NB4 (cell line): ENCODE results near the gene CFD.
A peak's percentile ranks its signal among the peaks of the same experiment; 100 is the strongest.
"Not testable (repeated sequence)": the region's sequence is repeated elsewhere in the genome, so short reads cannot be mapped to it uniquely, and the experiment has no call there.

ENCODE experiments used
- DNase-seq: peaks from one replicate; pipeline ENCODE4 v3.0.0; 2010; ENCODE audit warnings: low read depth
- H3K4me3 ChIP-seq: one replicate; pipeline ENCODE4 v1.5.1; 2011; ENCODE audit warnings: mild to moderate bottlenecking, low read depth, low read length, moderate library complexity
- MYC ChIP-seq: IDR thresholded peaks from 2 replicates; pipeline ENCODE4 v1.6.1; 2011; ENCODE audit warnings: low read depth, low read length
- POLR2A ChIP-seq: IDR thresholded peaks from 2 replicates; pipeline ENCODE4 v1.6.1; 2011; ENCODE audit warnings: mild to moderate bottlenecking; ENCODE audit not compliant: insufficient read length; ENCODE audit errors: extremely low read depth
- TF ChIP-seq, protein P1 (sequence below): IDR thresholded peaks from 2 replicates; pipeline ENCODE4 v1.6.1; 2011; ENCODE audit warnings: low read depth, low read length
- TF ChIP-seq, protein P2 (sequence below): IDR thresholded peaks from one replicate; pipeline ENCODE4 v1.5.1; 2012; ENCODE audit warnings: low read depth, low read length

CFD gene

DNA sequence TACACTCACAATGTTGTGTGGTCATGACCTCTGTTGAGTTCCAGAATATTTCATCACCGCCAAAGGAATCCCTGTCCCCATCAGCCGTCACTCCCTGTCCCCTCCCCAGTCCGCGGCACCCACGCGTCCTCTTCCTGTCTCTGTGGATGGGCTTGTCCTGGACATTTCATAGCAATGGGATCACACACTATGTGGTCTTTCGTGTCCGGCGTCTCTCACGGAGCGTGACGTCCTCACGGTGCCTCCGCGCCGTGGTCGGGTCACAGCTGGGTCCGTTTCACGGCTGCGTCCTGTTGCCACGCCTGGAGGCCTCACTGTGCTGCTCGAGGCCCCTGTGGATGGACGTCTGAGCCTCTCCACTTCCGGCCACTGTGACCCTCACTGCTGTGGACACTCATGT is 25.2 kb upstream of the CFD start:
- TF ChIP-seq POLR2A (no peak), MYC (no peak)
- TF ChIP-seq, protein P1, sequence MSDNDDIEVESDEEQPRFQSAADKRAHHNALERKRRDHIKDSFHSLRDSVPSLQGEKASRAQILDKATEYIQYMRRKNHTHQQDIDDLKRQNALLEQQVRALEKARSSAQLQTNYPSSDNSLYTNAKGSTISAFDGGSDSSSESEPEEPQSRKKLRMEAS: no peak
- TF ChIP-seq, protein P2, sequence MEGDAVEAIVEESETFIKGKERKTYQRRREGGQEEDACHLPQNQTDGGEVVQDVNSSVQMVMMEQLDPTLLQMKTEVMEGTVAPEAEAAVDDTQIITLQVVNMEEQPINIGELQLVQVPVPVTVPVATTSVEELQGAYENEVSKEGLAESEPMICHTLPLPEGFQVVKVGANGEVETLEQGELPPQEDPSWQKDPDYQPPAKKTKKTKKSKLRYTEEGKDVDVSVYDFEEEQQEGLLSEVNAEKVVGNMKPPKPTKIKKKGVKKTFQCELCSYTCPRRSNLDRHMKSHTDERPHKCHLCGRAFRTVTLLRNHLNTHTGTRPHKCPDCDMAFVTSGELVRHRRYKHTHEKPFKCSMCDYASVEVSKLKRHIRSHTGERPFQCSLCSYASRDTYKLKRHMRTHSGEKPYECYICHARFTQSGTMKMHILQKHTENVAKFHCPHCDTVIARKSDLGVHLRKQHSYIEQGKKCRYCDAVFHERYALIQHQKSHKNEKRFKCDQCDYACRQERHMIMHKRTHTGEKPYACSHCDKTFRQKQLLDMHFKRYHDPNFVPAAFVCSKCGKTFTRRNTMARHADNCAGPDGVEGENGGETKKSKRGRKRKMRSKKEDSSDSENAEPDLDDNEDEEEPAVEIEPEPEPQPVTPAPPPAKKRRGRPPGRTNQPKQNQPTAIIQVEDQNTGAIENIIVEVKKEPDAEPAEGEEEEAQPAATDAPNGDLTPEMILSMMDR: no peak
- H3K4me3 ChIP-seq: no peak overlapping the region
- no peak for DNase-seq

DNA sequence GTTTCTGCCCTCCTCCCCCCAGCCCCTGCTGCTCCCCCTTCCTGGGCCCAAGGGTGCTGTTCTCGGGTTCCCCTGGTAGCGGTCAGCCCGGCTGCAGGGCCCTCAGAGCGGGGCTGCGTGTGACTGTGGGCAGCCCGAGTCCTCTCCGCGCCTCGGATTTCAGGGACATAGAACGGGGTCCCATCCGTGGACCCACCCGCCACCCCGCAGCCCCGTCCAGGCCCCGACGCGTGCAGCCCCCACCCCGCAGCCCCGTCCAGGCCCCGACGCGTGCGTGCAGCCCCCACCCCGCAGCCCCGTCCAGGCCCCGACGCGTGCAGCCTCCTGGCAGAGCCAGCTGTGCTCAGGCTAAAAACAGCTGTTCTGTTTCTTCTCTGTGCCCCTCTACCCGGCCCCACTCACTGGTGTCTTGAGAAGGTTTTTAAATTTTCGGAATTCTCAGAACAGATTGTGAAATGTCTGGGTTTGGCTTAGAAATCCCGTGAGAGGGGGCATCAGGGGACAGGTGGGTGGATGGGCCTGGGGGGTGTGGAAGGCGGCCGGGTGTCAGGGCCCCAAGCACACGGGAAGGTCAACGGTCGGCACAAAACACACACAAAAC is 24.2 kb upstream of the CFD start:
- H3K4me3 ChIP-seq: no peak overlapping the region
- TF ChIP-seq, protein P1: no peak
- TF ChIP-seq, protein P2: no peak
- TF ChIP-seq MYC (no peak), POLR2A (no peak)
- no peak for DNase-seq

DNA sequence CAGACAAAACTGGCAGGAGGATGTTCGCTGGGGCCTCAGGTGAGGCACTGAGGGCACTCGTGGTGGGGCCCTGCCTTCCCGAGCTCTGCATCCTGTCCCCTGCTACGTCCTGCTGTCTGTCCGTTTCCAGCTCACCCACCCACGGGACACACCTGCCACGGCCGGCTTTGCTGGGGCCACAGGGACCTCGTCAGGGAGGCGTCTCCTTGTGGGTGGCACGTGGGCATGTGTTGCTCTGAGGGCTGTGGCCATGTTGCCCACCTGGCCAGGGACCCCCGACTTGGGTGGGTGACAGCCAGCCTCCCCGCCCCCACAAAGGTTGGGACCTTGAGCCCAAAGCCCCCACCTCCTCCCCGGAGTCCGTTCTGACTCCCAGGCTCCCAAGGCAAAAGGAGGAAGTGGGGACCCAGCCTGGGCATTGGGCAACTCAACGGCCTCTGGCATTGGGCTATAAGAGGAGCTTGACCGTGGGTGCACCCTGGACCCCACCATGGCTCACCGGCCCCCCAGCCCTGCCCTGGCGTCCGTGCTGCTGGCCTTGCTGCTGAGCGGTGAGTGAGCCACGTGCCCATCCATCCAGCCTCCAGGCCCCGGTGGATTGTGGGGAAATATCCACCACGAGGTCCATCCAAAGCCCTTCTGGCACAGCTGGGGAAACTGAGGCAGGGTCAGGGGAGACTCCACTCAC is 18.8 kb upstream of the CFD start, which contains the start of gene PRTN3:
TSS of gene PRTN3 (plus strand) at position 481 of the 688 bp plus-strand sequence. CDS start at position 491, 10 bp downstream.
- DNase-seq: peak; percentile 85
- TF ChIP-seq, protein P1: peak; percentile 65
- TF ChIP-seq, protein P2: no peak
- TF ChIP-seq MYC: peak; percentile 51; the same call in 1 of the 2 replicates
- H3K4me3 ChIP-seq: peak within 1 kb of the TSS; percentile 80

DNA sequence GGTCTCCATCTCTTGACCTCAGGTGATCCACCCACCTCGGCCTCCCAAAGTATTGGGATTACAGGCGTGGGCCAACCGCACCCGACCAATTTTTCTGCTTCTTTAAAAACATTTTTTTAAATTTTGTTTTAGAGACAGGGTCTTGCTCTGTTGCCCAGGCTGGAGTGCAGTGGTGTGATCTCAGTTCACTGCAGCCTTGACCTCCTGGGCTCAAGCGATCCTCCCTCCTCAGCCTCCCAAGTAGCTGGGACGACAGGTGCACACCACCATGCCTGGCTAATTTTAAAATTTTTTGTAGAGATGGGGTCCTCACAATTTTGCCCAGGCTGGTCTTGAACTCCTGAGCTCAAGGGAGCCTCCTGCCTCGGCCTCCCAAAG is 16.7 kb upstream of the CFD start:
- not testable (repeated sequence) for DNase-seq
- peak overlapping the region; percentile 80 for H3K4me3 ChIP-seq

DNA sequence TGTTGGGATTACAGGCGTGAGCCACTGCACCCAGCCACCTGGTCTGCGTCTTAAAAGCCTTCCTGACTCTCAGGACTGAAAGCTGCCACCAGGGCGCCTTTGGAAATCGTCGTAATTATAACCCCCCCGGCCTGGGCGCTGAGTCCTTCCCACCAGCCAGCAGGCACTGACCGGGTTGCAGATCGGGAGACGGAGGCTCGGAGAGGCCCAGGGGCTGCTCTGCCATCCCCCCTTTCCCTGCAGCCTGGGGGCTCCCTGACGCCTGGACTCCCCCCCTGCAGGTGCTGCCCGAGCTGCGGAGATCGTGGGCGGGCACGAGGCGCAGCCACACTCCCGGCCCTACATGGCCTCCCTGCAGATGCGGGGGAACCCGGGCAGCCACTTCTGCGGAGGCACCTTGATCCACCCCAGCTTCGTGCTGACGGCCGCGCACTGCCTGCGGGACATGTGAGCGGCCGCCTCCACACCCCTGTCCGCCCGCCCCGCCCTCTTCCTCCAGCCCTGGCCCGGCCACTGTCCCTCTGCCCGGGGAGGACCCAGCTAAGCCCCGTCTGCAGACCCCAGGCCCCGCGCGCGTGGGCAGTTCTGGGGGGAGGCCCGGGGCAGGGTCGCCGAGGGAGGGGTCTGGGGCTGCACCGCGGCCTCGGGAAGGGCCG is 16.2 kb upstream of the CFD start:
- H3K4me3 ChIP-seq: peak overlapping the region; percentile 80
- peak; percentile 66 for DNase-seq
- TF ChIP-seq, protein P1: no peak
- TF ChIP-seq, protein P2: no peak
- no peak for TF ChIP-seq MYC

DNA sequence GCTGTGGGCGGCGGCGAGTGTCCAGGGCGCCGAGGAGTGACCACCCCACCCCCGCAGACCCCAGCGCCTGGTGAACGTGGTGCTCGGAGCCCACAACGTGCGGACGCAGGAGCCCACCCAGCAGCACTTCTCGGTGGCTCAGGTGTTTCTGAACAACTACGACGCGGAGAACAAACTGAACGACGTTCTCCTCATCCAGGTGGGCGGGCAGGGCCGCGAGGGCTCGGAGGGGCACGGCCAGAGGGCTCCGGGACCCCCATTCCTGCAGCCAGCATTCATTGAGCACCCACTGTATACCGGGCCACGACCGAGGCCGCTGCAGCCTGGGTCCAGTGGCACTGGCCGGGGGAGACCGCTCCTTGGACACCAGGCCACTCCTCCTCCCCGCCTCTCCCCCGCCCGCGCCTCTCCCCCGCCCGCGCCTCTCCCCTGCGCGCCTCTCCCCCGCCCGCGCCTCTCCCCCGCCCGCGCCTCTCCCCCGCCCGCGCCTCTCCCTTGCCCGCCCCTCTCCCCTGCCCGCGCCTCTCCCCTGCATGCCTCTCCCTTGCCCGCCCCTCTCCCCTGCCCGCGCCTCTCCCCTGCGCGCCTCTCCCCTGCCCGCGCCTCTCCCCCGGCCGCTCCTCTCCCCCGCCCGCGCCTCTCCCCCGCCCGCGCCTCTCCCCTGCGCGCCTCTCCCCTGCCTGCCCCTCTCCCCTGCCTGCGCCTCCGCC is 15.5 kb upstream of the CFD start:
- peak overlapping the region; percentile 32 for H3K4me3 ChIP-seq
- no peak for DNase-seq
- TF ChIP-seq, protein P1: no peak
- TF ChIP-seq POLR2A (no peak), MYC (no peak)
